Measurements from ENCODE around the gene SOHLH1.

- no peak for TF ChIP-seq EZH2 (IDR thresholded peaks at IDR 0.05; ENCODE audit: insufficient read depth, poor library complexity, severe bottlenecking)
- TF ChIP-seq EZH2phosphoT487 (IDR thresholded peaks at IDR 0.05; ENCODE audit: insufficient read depth, low read depth) = no peak
Observed at GRCh38 chr9:135669616-135670285, 29.5 kb downstream of the SOHLH1 start.

Data from GM23248 (cell line).